H1 (cell line): Measurements from ENCODE around the gene SLC7A6OS. TPM values are rescaled to one million over a fixed set of nuclear protein-coding genes. Genes with fewer than 3 reads are reported as not detected.

Experiments
- CTCF ChIA-PET: fragments of 300-600 bp; sonication (Branson Sonifier 250); formaldehyde crosslinking; loops from one replicate; lab custom pipeline; 2021; ENCODE audit not compliant: partially characterized antibody; lab: Charles Lee
- POLR2A ChIA-PET: fragments of 300-600 bp; sonication (Branson Sonifier 250); formaldehyde crosslinking; loops from one replicate; lab custom pipeline; 2021; ENCODE audit warnings: inconsistent platforms; ENCODE audit not compliant: partially characterized antibody; lab: Charles Lee
- DNase-seq, 2 experiments: peaks; one replicate each; pipeline versions ENCODE4 v3.0.0 to v3.0.0-alpha.2; 2010 to 2022; ENCODE audit warnings: low spot score in 2 of 2, low read depth in 1 of 2, mixed read lengths in 1 of 2
- FAIRE-seq: peaks from 2 replicates; lab custom pipeline; 2011; peaks lifted over from hg19 to GRCh38; lab: Jason Lieb, UNC
- H2AFZ ChIP-seq: 2 replicates; pipeline ENCODE4 v1.8.1; 2012; ENCODE audit warnings: low read length, inconsistent platforms
- H2AK5ac ChIP-seq: 2 replicates; pipeline ENCODE4 v1.6.1; 2013; ENCODE audit warnings: low read depth, low read length
- H2BK120ac ChIP-seq: replicated peaks from 2 replicates; pipeline ENCODE3; 2013; ENCODE audit warnings: low read depth, low read length, inconsistent platforms
- H2BK12ac ChIP-seq: 2 replicates; pipeline ENCODE4 v1.6.1; 2013; ENCODE audit warnings: low read depth, low read length
- H2BK15ac ChIP-seq: 2 replicates; pipeline ENCODE4 v1.6.1; 2013; ENCODE audit warnings: low read length
- H2BK20ac ChIP-seq: 2 replicates; pipeline ENCODE4 v1.6.1; 2013; ENCODE audit warnings: low read length
- H2BK5ac ChIP-seq: 2 replicates; pipeline ENCODE4 v1.6.1; 2013; ENCODE audit warnings: low read depth, low read length
- H3K14ac ChIP-seq: 2 replicates; pipeline ENCODE4 v1.6.1; 2013; ENCODE audit warnings: inconsistent platforms; ENCODE audit not compliant: insufficient read length
- H3K18ac ChIP-seq: 2 replicates; pipeline ENCODE4 v1.6.1; 2013; ENCODE audit warnings: low read length; ENCODE audit errors: extremely low read depth
- H3K23ac ChIP-seq: 2 replicates; pipeline ENCODE4 v1.6.1; 2013; ENCODE audit warnings: inconsistent platforms; ENCODE audit not compliant: insufficient read length
- H3K23me2 ChIP-seq: 2 replicates; pipeline ENCODE4 v1.6.1; 2013; ENCODE audit warnings: low read depth, low read length
- H3K27ac ChIP-seq: 2 replicates; pipeline ENCODE4 v1.6.1; 2011; ENCODE audit warnings: low read depth, low read length, inconsistent platforms
- H3K27me3 ChIP-seq, 4 experiments: replicated peaks in 1 of 4; 1 replicate in 1 of 4; 2 replicates in 3 of 4; pipeline versions ENCODE4 v1.6.1 to v1.8.1; 2011 to 2013; ENCODE audit warnings: low read length in 3 of 4, mild to moderate bottlenecking in 3 of 4, inconsistent platforms in 2 of 4, mixed read lengths in 2 of 4, moderate library complexity in 1 of 4; ENCODE audit not compliant: control insufficient read depth in 3 of 4, insufficient read depth in 3 of 4; ENCODE audit errors: extremely low read depth in 1 of 4
- H3K36me3 ChIP-seq, 4 experiments: 2 replicates each; pipeline versions ENCODE4 v1.6.1 to v1.8.1; 2011 to 2013; ENCODE audit warnings: mild to moderate bottlenecking in 4 of 4, low read length in 3 of 4, moderate library complexity in 2 of 4, control low read depth in 1 of 4, inconsistent platforms in 1 of 4; ENCODE audit not compliant: insufficient read depth in 4 of 4, control insufficient read depth in 2 of 4
- H3K4ac ChIP-seq: replicated peaks from 2 replicates; pipeline ENCODE3; 2013; ENCODE audit warnings: low read length, low read depth, mixed read lengths, inconsistent platforms; ENCODE audit not compliant: insufficient read length
- H3K4me1 ChIP-seq, 4 experiments: replicated peaks in 1 of 4; 1 replicate in 1 of 4; 2 replicates in 3 of 4; pipeline versions ENCODE4 v1.6.1 to v1.8.1; 2011 to 2013; ENCODE audit warnings: low read length in 3 of 4, inconsistent platforms in 2 of 4, mixed read lengths in 1 of 4; ENCODE audit not compliant: insufficient read depth in 4 of 4, control insufficient read depth in 3 of 4
- H3K4me2 ChIP-seq, 2 experiments: 2 replicates each; pipeline versions ENCODE4 v1.6.1 to v1.8.1; 2011 to 2013; ENCODE audit warnings: low read depth in 2 of 2, low read length in 2 of 2, control low read depth in 1 of 2, inconsistent platforms in 1 of 2, mild to moderate bottlenecking in 1 of 2; ENCODE audit not compliant: insufficient read depth in 1 of 2
- H3K4me3 ChIP-seq, 4 experiments: fragments of 200-600, 300-600 bp in 1 of 4; sonication (generic), shearing (Covaris generic), sonication (Bioruptor Twin) in 1 of 4; 2 replicates each; pipeline versions ENCODE4 v1.5.1 to v1.8.1; 2011 to 2016; ENCODE audit warnings: low read length in 4 of 4, low read depth in 3 of 4, control low read depth in 2 of 4, inconsistent platforms in 2 of 4, mild to moderate bottlenecking in 2 of 4, mixed read lengths in 1 of 4, moderate library complexity in 1 of 4; ENCODE audit not compliant: insufficient read depth in 2 of 4; ENCODE audit errors: extremely low read depth in 1 of 4
- H3K56ac ChIP-seq: replicated peaks from 2 replicates; pipeline ENCODE3; 2013; ENCODE audit warnings: low read depth, mild to moderate bottlenecking, mixed read lengths, low read length, inconsistent platforms; ENCODE audit not compliant: insufficient read length
- H3K79me1 ChIP-seq: 2 replicates; pipeline ENCODE4 v1.6.1; 2013; ENCODE audit warnings: low read depth, low read length, control low read depth
- H3K79me2 ChIP-seq, 2 experiments: 2 replicates each; pipeline versions ENCODE4 v1.6.1 to v1.8.1; 2012 to 2013; ENCODE audit warnings: low read length in 2 of 2, mild to moderate bottlenecking in 2 of 2, inconsistent platforms in 1 of 2; ENCODE audit not compliant: insufficient read depth in 2 of 2, control insufficient read depth in 1 of 2
- H3K9ac ChIP-seq, 4 experiments: replicated peaks in 1 of 4; 1 replicate in 1 of 4; 2 replicates in 3 of 4; pipeline versions ENCODE4 v1.6.1 to v1.8.1; 2011 to 2013; ENCODE audit warnings: low read depth in 3 of 4, low read length in 3 of 4, control low read depth in 2 of 4, mild to moderate bottlenecking in 2 of 4, moderate library complexity in 2 of 4, inconsistent platforms in 1 of 4; ENCODE audit errors: extremely low read depth in 1 of 4
- H3K9me3 ChIP-seq, 2 experiments: 2 replicates each; pipeline versions ENCODE4 v1.6.1 to v1.8.1; 2012 to 2013; ENCODE audit warnings: mild to moderate bottlenecking in 2 of 2, moderate library complexity in 2 of 2, control low read depth in 1 of 2, inconsistent platforms in 1 of 2, low read depth in 1 of 2, low read length in 1 of 2, mixed read lengths in 1 of 2; ENCODE audit not compliant: insufficient read depth in 2 of 2
- H4K20me1 ChIP-seq, 2 experiments: replicated peaks in 1 of 2; 2 replicates each; pipeline versions ENCODE3 to v1.8.1; 2011 to 2013; ENCODE audit warnings: inconsistent platforms in 2 of 2, low read length in 2 of 2, mild to moderate bottlenecking in 1 of 2; ENCODE audit not compliant: insufficient read depth in 2 of 2, control insufficient read depth in 1 of 2
- H4K5ac ChIP-seq: 2 replicates; pipeline ENCODE4 v1.6.1; 2013; ENCODE audit warnings: low read length, low read depth, mixed read lengths, inconsistent platforms; ENCODE audit not compliant: insufficient read length
- H4K8ac ChIP-seq: 2 replicates; pipeline ENCODE4 v1.8.0; 2013; ENCODE audit warnings: mild to moderate bottlenecking, moderate library complexity, low read length, inconsistent platforms; ENCODE audit not compliant: insufficient read depth; ENCODE audit errors: extremely low read depth
- H4K91ac ChIP-seq: replicated peaks from 2 replicates; pipeline ENCODE3; 2013; ENCODE audit warnings: low read length, mixed read lengths, inconsistent platforms; ENCODE audit not compliant: insufficient read length
- ATF3 ChIP-seq: IDR thresholded peaks from 2 replicates; pipeline ENCODE4 v1.6.1; 2011; ENCODE audit warnings: low read depth, mild to moderate bottlenecking, low read length; ENCODE audit not compliant: insufficient read depth
- CTCF ChIP-seq, 3 experiments: IDR thresholded peaks; 1 replicate in 2 of 3; 2 replicates in 1 of 3; pipeline versions ENCODE4 v1.5.1 to v1.6.1; 2011; ENCODE audit warnings: low read length in 3 of 3, mild to moderate bottlenecking in 3 of 3, inconsistent platforms in 2 of 3, low read depth in 1 of 3, moderate library complexity in 1 of 3; ENCODE audit not compliant: insufficient read depth in 1 of 3; ENCODE audit errors: control extremely low read depth in 1 of 3
- HDAC2 ChIP-seq, 2 experiments: fragments of 300-600 bp in 1 of 2; sonication (generic) in 1 of 2; IDR thresholded peaks; 2 replicates each; pipeline ENCODE4 v1.6.1; 2011 to 2012; ENCODE audit warnings: low read depth in 2 of 2, low read length in 2 of 2, mild to moderate bottlenecking in 2 of 2, moderate library complexity in 2 of 2, borderline replicate concordance in 1 of 2, inconsistent platforms in 1 of 2
- HDAC6 ChIP-seq: IDR thresholded peaks from one replicate; pipeline ENCODE4 v1.7.1; 2012; ENCODE audit warnings: low read depth, mild to moderate bottlenecking, inconsistent platforms, low read length, moderate library complexity
- KDM1A ChIP-seq: fragments of 200-600, 300-600 bp; sonication (generic); IDR thresholded peaks from 2 replicates; pipeline ENCODE4 v1.7.1; 2016; ENCODE audit warnings: mild to moderate bottlenecking, low read length, borderline replicate concordance
- SIN3A ChIP-seq, 2 experiments: IDR thresholded peaks in 1 of 2; conservative IDR thresholded peaks in 1 of 2; 2 replicates each; pipeline ENCODE4 v1.6.1; 2011 to 2012; ENCODE audit warnings: low read length in 2 of 2, improper control_type of control experiment in 1 of 2, low read depth in 1 of 2, mild to moderate bottlenecking in 1 of 2
- SRF ChIP-seq: IDR thresholded peaks from 2 replicates; pipeline ENCODE4 v1.6.1; 2011; ENCODE audit warnings: mild to moderate bottlenecking, low read depth, low read length, moderate library complexity
- WGBS, 2 experiments: shearing (Covaris generic) in 1 of 2; methylation state at CpG; one replicate each; pipeline versions ENCODE4 v1.1.6 to v1.1.7; 2013 to 2015; ENCODE audit warnings: low lambda C conversion rate in 2 of 2, mixed read lengths in 2 of 2, inconsistent platforms in 1 of 2, low coverage in 1 of 2, missing lambda C conversion rate in 1 of 2; ENCODE audit not compliant: insufficient replicate concordance in 2 of 2, insufficient coverage in 1 of 2, insufficient read length in 1 of 2; ENCODE audit errors: extremely low coverage in 1 of 2, missing lambda C conversion rate in 1 of 2; 5-methylcytosine and 5-hydroxymethylcytosine counted together
- polyA plus RNA-seq, 7 experiments: library from polyadenylated mRNA; depleted of rRNA in 3 of 7; stranded (reverse) in 5 of 7; unstranded in 2 of 7; fragments of >200 nt in 5 of 7; fragments of 200-250 nt in 2 of 7; gene quantifications; 1 replicate in 5 of 7; 2 replicates in 1 of 7; 4 replicates in 1 of 7; pipeline versions ENCODE4 v1.2.1 to v1.2.3, GENCODE V29; 2011 to 2013; ENCODE audit warnings: missing spikeins in 2 of 7, mixed read lengths in 2 of 7
- total RNA-seq: library from RNA; stranded (reverse); fragmentation: NEBNext Ultra II Directional; extraction: Animal tissue kit (Norgen Biotek cat#: 25700); gene quantifications from 2 replicates; pipeline ENCODE4 v1.2.1, GENCODE V29; 2021

Gene SLC7A6OS
- total and polyA plus RNA-seq, 2 of the 8 experiments (the other 6 are each of a cell fraction or from before 2014, with no cell fraction given): 7.3 to 21.3 TPM

GRCh38 chr16:68263559-68264127 lies 47.1 kb downstream of the SLC7A6OS start:
- Histone ChIP-seq H2BK120ac (no peak overlapping the region), H3K4me2 (peak overlapping the region; percentile 84 to 88), H2AFZ (no peak overlapping the region), H3K23me2 (peaks cover 10% of the 10 kb centered on the region; the same call in 1 of the 2 replicates), H4K8ac (peak overlapping the region; percentile 68), H3K79me1 (no peaks in the 10 kb centered on the region), H3K27me3 (peaks cover 0 to 11% (median 1%) of the 10 kb centered on the region in 4 experiments; a peak in 3 of 7 replicates), H2BK12ac (no peak overlapping the region), H4K91ac (no peak overlapping the region), H3K18ac (no peak overlapping the region), H3K36me3 (peaks cover 0 to 4% (median 2%) of the 10 kb centered on the region in 4 experiments; a peak in 5 of 8 replicates), H3K9ac (peak overlapping the region in 2 of 4 experiments; percentile 63 to 75; a peak in 2 of 7 replicates), H3K9me3 (no peaks in the 10 kb centered on the region), H3K14ac (no peak overlapping the region), H3K79me2 (peaks cover 0 to 10% of the 10 kb centered on the region in 2 experiments; a peak in 2 of 4 replicates), H3K56ac (no peak overlapping the region), H2AK5ac (no peak overlapping the region), H4K5ac (no peak overlapping the region), H3K4me3 (peak overlapping the region; percentile 78 to 97 (median 84)), H2BK5ac (no peak overlapping the region), H3K4ac (no peak overlapping the region), H3K27ac (no peak overlapping the region), H4K20me1 (peaks cover 0 to 2% of the 10 kb centered on the region in 2 experiments), H2BK15ac (peak overlapping the region; percentile 81; the same call in 1 of the 2 replicates), H3K23ac (no peak overlapping the region), H3K4me1 (peaks cover 0 to 3% (median 2%) of the 10 kb centered on the region in 4 experiments; a peak in 5 of 7 replicates), H2BK20ac (no peak overlapping the region)
- FAIRE-seq (no peak), DNase-seq (no peak)
- POLR2A ChIA-PET: interaction anchor here (0.6 to 3.0 kb wide), 12 partner anchors 9 to 97 kb away, joined by 3 to 22 read pairs (median 6); partner anchors contain the start of genes ESRP2, PRMT7 and SLC7A6OS
- CTCF ChIA-PET: interaction anchor here (0.6 to 9.0 kb wide), 31 partner anchors 8 to 1022 kb away, joined by 3 to 233 read pairs (median 4); partner anchors contain the start of genes PLA2G15, PRMT7 and SLC7A6OS
- 52% methylated on average over 11 of the region's 11 CpGs; no CpG with 5 or more reads in 1 of the 2 experiments for WGBS, 2 experiments
- TF ChIP-seq CTCF (IDR thresholded peaks at IDR 0.05; ENCODE audit: control extremely low read depth in 1 of 3, insufficient read depth in 1 of 3, low read depth in 1 of 3, low read length in 3 of 3): peak in 1 of 3 experiments; percentile 27; a peak in 2 of 4 replicates
- no peak for TF ChIP-seq ATF3
- TF ChIP-seq SIN3A (conservative IDR thresholded peaks at IDR 0.05 in 1 of 2, IDR thresholded peaks at IDR 0.05 in 1 of 2; ENCODE audit: low read depth in 1 of 2, low read length in 2 of 2): no peak
- TF ChIP-seq HDAC2 (IDR thresholded peaks at IDR 0.05; ENCODE audit: borderline replicate concordance in 1 of 2, low read depth in 2 of 2, low read length in 2 of 2): 0 out of 4 replicates have a peak, but pooled peaks of 1 of the 2 experiments have one; percentile 18
- peak; percentile 76; the same call in 1 of the 2 replicates for TF ChIP-seq KDM1A
- no peak for TF ChIP-seq HDAC6
- TF ChIP-seq SRF: no peak
